Mesenchymal stem cell (in vitro differentiated cells and primary cell): ENCODE data around the gene CDRT4.

Experiments
- DNase-seq: peaks from one replicate; pipeline ENCODE4 v3.0.0-alpha.2; 2013
- H2AFZ ChIP-seq: one replicate; pipeline ENCODE4 v1.6.1; 2013; ENCODE audit warnings: low read depth, mild to moderate bottlenecking, control low read depth, inconsistent platforms, low read length, moderate library complexity
- H2AK5ac ChIP-seq: 2 replicates; pipeline ENCODE4 v1.6.1; 2013; ENCODE audit warnings: low read length, moderate library complexity, mild to moderate bottlenecking, inconsistent platforms; ENCODE audit not compliant: severe bottlenecking
- H2BK120ac ChIP-seq: one replicate; pipeline ENCODE4 v1.6.1; 2013; ENCODE audit warnings: low read depth, mild to moderate bottlenecking, inconsistent platforms, low read length, moderate library complexity
- H2BK12ac ChIP-seq, 2 experiments: one replicate each; pipeline ENCODE4 v1.6.1; 2013; ENCODE audit warnings: inconsistent platforms in 2 of 2, low read length in 2 of 2, mild to moderate bottlenecking in 2 of 2, moderate library complexity in 2 of 2, control low read depth in 1 of 2
- H2BK15ac ChIP-seq: one replicate; pipeline ENCODE4 v1.6.1; 2013; ENCODE audit warnings: mild to moderate bottlenecking, low read depth, inconsistent platforms; ENCODE audit not compliant: poor library complexity, severe bottlenecking
- H2BK5ac ChIP-seq: 2 replicates; pipeline ENCODE4 v1.6.1; 2013; ENCODE audit warnings: low read depth, mild to moderate bottlenecking, low read length, control low read depth, inconsistent platforms; ENCODE audit not compliant: poor library complexity, severe bottlenecking
- H3K14ac ChIP-seq, 2 experiments: one replicate each; pipeline ENCODE4 v1.6.1; 2013; ENCODE audit warnings: inconsistent platforms in 2 of 2, low read length in 2 of 2, control low read depth in 1 of 2, mild to moderate bottlenecking in 1 of 2, moderate library complexity in 1 of 2
- H3K18ac ChIP-seq, 2 experiments: one replicate each; pipeline ENCODE4 v1.6.1; 2013; ENCODE audit warnings: inconsistent platforms in 2 of 2, low read length in 2 of 2, control low read depth in 1 of 2, low read depth in 1 of 2, mild to moderate bottlenecking in 1 of 2
- H3K23ac ChIP-seq, 2 experiments: one replicate each; pipeline ENCODE4 v1.6.1; 2013; ENCODE audit warnings: inconsistent platforms in 2 of 2, low read length in 2 of 2, mild to moderate bottlenecking in 2 of 2, moderate library complexity in 2 of 2, control low read depth in 1 of 2
- H3K27ac ChIP-seq: 2 replicates; pipeline ENCODE4 v1.5.1; 2013; ENCODE audit warnings: mild to moderate bottlenecking, moderate library complexity, low read length, control low read depth, inconsistent platforms; ENCODE audit not compliant: poor library complexity, severe bottlenecking
- H3K27me3 ChIP-seq, 2 experiments: 2 replicates each; pipeline versions ENCODE4 v1.6.1 to v1.7.0; 2013; ENCODE audit warnings: low read length in 2 of 2, mild to moderate bottlenecking in 2 of 2, moderate library complexity in 2 of 2, control low read depth in 1 of 2, inconsistent platforms in 1 of 2; ENCODE audit not compliant: control insufficient read depth in 1 of 2, insufficient read depth in 1 of 2
- H3K36me3 ChIP-seq, 2 experiments: 2 replicates each; pipeline versions ENCODE4 v1.6.1 to v1.7.0; 2013; ENCODE audit warnings: low read length in 2 of 2, control low read depth in 1 of 2, inconsistent platforms in 1 of 2, low read depth in 1 of 2, mild to moderate bottlenecking in 1 of 2; ENCODE audit not compliant: insufficient read depth in 2 of 2, control insufficient read depth in 1 of 2
- H3K4ac ChIP-seq, 2 experiments: one replicate each; pipeline ENCODE4 v1.6.1; 2013; ENCODE audit warnings: inconsistent platforms in 2 of 2, low read length in 2 of 2, mild to moderate bottlenecking in 2 of 2, moderate library complexity in 2 of 2, control low read depth in 1 of 2, low read depth in 1 of 2
- H3K4me1 ChIP-seq: 2 replicates; pipeline ENCODE4 v1.6.1; 2013; ENCODE audit warnings: low read depth, low read length, control low read depth; ENCODE audit not compliant: control insufficient read depth, insufficient read depth
- H3K4me2 ChIP-seq: 2 replicates; pipeline ENCODE4 v1.6.1; 2013; ENCODE audit warnings: low read length, mild to moderate bottlenecking, inconsistent platforms; ENCODE audit not compliant: poor library complexity, severe bottlenecking
- H3K4me3 ChIP-seq, 2 experiments: 2 replicates each; pipeline versions ENCODE4 v1.5.1 to v1.7.0; 2013; ENCODE audit warnings: low read length in 2 of 2, mild to moderate bottlenecking in 2 of 2, control low read depth in 1 of 2, low read depth in 1 of 2; ENCODE audit not compliant: insufficient read depth in 1 of 2
- H3K79me1 ChIP-seq: replicated peaks from 2 replicates; pipeline ENCODE4 v1.6.1; 2013; ENCODE audit warnings: mild to moderate bottlenecking, control low read depth, low read length, inconsistent platforms; ENCODE audit not compliant: poor library complexity, severe bottlenecking
- H3K9ac ChIP-seq: 2 replicates; pipeline ENCODE4 v1.7.0; 2013; ENCODE audit warnings: mild to moderate bottlenecking, low read length, moderate library complexity
- H3K9me3 ChIP-seq: 2 replicates; pipeline ENCODE4 v1.7.0; 2013; ENCODE audit warnings: mild to moderate bottlenecking, low read length; ENCODE audit not compliant: control insufficient read depth
- H4K8ac ChIP-seq: one replicate; pipeline ENCODE4 v1.6.1; 2013; ENCODE audit warnings: inconsistent platforms, mild to moderate bottlenecking, low read length, moderate library complexity
- H4K91ac ChIP-seq: one replicate; pipeline ENCODE4 v1.6.1; 2013; ENCODE audit warnings: mild to moderate bottlenecking, low read length, inconsistent platforms
- WGBS: methylation state at CpG from one replicate; pipeline ENCODE4 v1.1.7; 2013; ENCODE audit warnings: mixed read lengths; 5-methylcytosine and 5-hydroxymethylcytosine counted together

CDRT4 gene

GRCh38 chr17:15493693-15494035 is 26.2 kb upstream of the CDRT4 start:
- Histone ChIP-seq H2BK12ac (no peak overlapping the region), H3K4me1 (peaks cover 5% of the 10 kb centered on the region), H2AFZ (no peak overlapping the region), H3K4me2 (no peak overlapping the region), H2BK120ac (no peak overlapping the region), H3K23ac (no peak overlapping the region), H3K36me3 (peaks cover 8 to 12% of the 10 kb centered on the region in 2 experiments), H4K91ac (no peak overlapping the region), H2AK5ac (no peak overlapping the region), H3K27ac (no peak overlapping the region), H3K9ac (no peak overlapping the region), H2BK15ac (no peak overlapping the region), H4K8ac (no peak overlapping the region), H3K27me3 (no peaks in the 10 kb centered on the region), H3K4me3 (no peak overlapping the region), H3K79me1 (peaks cover 1% of the 10 kb centered on the region), H3K14ac (no peak overlapping the region), H3K9me3 (no peaks in the 10 kb centered on the region), H3K4ac (no peak overlapping the region), H3K18ac (no peak overlapping the region), H2BK5ac (no peak overlapping the region)
- 65% methylated on average over 1 of the region's 1 CpG for WGBS
- no peak for DNase-seq

DNA sequence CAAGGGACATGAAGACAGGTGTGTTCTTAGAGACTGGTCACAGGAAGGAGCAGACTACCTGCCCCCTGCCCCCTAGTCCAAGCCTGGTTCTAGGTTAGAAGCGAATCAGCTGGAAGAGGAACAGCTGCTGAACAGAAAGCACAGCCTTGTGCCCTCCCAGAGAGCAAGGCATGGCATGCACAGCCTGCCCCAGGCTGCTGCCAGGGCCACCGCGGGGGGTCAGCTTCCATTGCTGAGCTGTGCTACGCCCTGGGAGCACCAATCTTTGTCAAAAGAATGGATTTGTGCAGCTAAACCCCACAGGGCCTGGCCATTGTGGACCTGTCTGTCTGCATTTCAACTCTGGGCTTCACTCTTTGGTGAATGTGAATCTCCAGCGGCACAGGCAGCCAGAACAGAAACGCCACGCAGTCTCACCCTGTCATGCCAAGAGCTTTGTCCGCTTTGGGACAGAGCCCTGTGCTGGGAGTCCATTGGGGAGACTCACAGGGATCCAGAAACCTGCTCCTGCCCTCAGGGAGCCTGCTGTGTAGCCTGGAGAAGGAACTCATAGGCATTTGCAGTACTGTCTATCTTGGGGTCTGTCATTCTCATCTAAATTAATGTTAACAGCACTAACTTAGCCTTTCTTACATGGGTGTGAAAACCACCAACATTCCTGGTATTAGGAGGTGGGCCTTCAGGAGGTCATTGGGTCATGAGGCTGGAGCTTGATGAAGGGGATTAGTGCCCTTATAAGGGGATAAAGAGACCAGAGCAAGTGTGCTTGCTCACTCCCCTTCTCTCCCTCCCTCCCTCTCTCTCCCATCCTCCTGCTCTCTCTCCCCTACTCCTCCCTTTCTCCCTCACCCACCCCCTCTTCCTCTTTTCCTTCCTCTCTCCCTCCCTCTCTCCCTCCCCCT is 25.6 kb upstream of the CDRT4 start:
- Histone ChIP-seq H3K4me3 (no peak overlapping the region), H4K8ac (no peak overlapping the region), H3K4ac (no peak overlapping the region), H3K4me2 (no peak overlapping the region), H3K36me3 (peaks cover 8 to 13% of the 10 kb centered on the region in 2 experiments), H3K23ac (no peak overlapping the region), H2BK120ac (no peak overlapping the region), H4K91ac (no peak overlapping the region), H2BK5ac (no peak overlapping the region), H3K4me1 (peaks cover 5% of the 10 kb centered on the region), H2AK5ac (no peak overlapping the region), H2BK12ac (peak overlapping the region in 1 of 2 experiments; percentile 67), H3K9me3 (no peaks in the 10 kb centered on the region), H3K27ac (no peak overlapping the region), H2BK15ac (no peak overlapping the region), H3K9ac (no peak overlapping the region), H3K18ac (no peak overlapping the region), H2AFZ (no peak overlapping the region), H3K14ac (no peak overlapping the region), H3K27me3 (no peaks in the 10 kb centered on the region), H3K79me1 (peaks cover 2% of the 10 kb centered on the region)
- no peak for DNase-seq
- WGBS, result 97% methylated on average over 8 of the region's 8 CpGs

GRCh38 chr17:15492186-15492585 is 24.8 kb upstream of the CDRT4 start:
- H3K18ac ChIP-seq, result no peak overlapping the region
- peaks cover 8 to 13% of the 10 kb centered on the region in 2 experiments for H3K36me3 ChIP-seq
- no peak overlapping the region for H3K23ac ChIP-seq
- peaks cover 5% of the 10 kb centered on the region for H3K4me1 ChIP-seq
- no peaks in the 10 kb centered on the region for H3K9me3 ChIP-seq
- H2AFZ ChIP-seq, result no peak overlapping the region
- H2BK120ac ChIP-seq, result no peak overlapping the region
- no peak for DNase-seq
- H3K27me3 ChIP-seq, result no peaks in the 10 kb centered on the region
- H3K14ac ChIP-seq, result no peak overlapping the region
- WGBS, result 98% methylated on average over 4 of the region's 4 CpGs
- no peak overlapping the region for H3K4me2 ChIP-seq
- H3K4me3 ChIP-seq, result no peak overlapping the region
- H2BK5ac ChIP-seq, result no peak overlapping the region
- H2AK5ac ChIP-seq, result no peak overlapping the region
- no peak overlapping the region for H3K9ac ChIP-seq
- H3K79me1 ChIP-seq, result peaks cover 2% of the 10 kb centered on the region
- H4K8ac ChIP-seq, result no peak overlapping the region
- H2BK12ac ChIP-seq, result no peak overlapping the region
- no peak overlapping the region for H4K91ac ChIP-seq
- H3K4ac ChIP-seq, result no peak overlapping the region
- H3K27ac ChIP-seq, result no peak overlapping the region
- H2BK15ac ChIP-seq, result no peak overlapping the region

- H2BK15ac ChIP-seq, result no peak overlapping the region
- H2BK120ac ChIP-seq, result peak overlapping the region; percentile 51
- H2BK5ac ChIP-seq, result no peak overlapping the region
- WGBS, result 4% methylated on average over 10 of the region's 11 CpGs
- peak overlapping the region; percentile 3 for H2AFZ ChIP-seq
- DNase-seq, result peak; percentile 93
- peaks cover 5% of the 10 kb centered on the region for H3K4me1 ChIP-seq
- no peak overlapping the region for H2AK5ac ChIP-seq
- H3K27me3 ChIP-seq, result no peaks in the 10 kb centered on the region
- H3K4me3 ChIP-seq, result no peak overlapping the region
- peak overlapping the region; percentile 31 for H3K27ac ChIP-seq
- H3K18ac ChIP-seq, result peak overlapping the region in 1 of 2 experiments; percentile 11
- no peak overlapping the region for H3K14ac ChIP-seq
- no peak overlapping the region for H4K91ac ChIP-seq
- peaks cover 0 to 10% of the 10 kb centered on the region in 2 experiments for H3K36me3 ChIP-seq
- H4K8ac ChIP-seq, result peak overlapping the region; percentile 16
- H3K9me3 ChIP-seq, result no peaks in the 10 kb centered on the region
- H3K4me2 ChIP-seq, result no peak overlapping the region
- H3K23ac ChIP-seq, result no peak overlapping the region
- H3K4ac ChIP-seq, result no peak overlapping the region
- H3K9ac ChIP-seq, result peak overlapping the region; percentile 89
- peaks cover 2% of the 10 kb centered on the region for H3K79me1 ChIP-seq
- H2BK12ac ChIP-seq, result peak overlapping the region in 1 of 2 experiments; percentile 33
Measured at GRCh38 chr17:15490634-15491261, 23.3 kb upstream of the CDRT4 start.
